A673 (cell line): ENCODE results near the gene GDA. TPM values are rescaled to one million over a fixed set of nuclear protein-coding genes. Genes with fewer than 3 reads are reported as not detected.

Experiments
- BruUV-seq: library from RNA; stranded (reverse); fragments of 400-500 nt; replicated peaks from 2 replicates; lab custom pipeline; 2021; lab: Mats Ljungman, UMichigan
- CTCF ChIA-PET: fragments of 300-600 bp; sonication (Branson Sonifier 250); formaldehyde crosslinking; loops from one replicate; lab custom pipeline; 2022; ENCODE audit warnings: antibody characterized with exemption; lab: Charles Lee
- POLR2A ChIA-PET: fragments of 300-600 bp; sonication (Branson Sonifier 250); formaldehyde crosslinking; loops from one replicate; lab custom pipeline; 2022; ENCODE audit warnings: antibody characterized with exemption; ENCODE audit not compliant: low non-redundant PET; lab: Charles Lee
- DNase-seq: peaks from one replicate; pipeline ENCODE4 v3.0.0-alpha.2; 2015; ENCODE audit warnings: low spot score
- H3K27ac ChIP-seq: fragments of 200-600 bp; sonication (generic); 2 replicates; pipeline ENCODE4 v1.5.1; 2016; ENCODE audit warnings: mixed run types, low read depth, mild to moderate bottlenecking, mixed read lengths, antibody characterized with exemption, low read length; ENCODE audit not compliant: poor library complexity, severe bottlenecking
- H3K27me3 ChIP-seq: fragments of 200-600 bp; sonication (generic); replicated peaks from 2 replicates; pipeline ENCODE4 v1.6.1; 2017; ENCODE audit warnings: mixed run types, low read depth, mild to moderate bottlenecking, mixed read lengths, antibody characterized with exemption, low read length; ENCODE audit not compliant: insufficient read depth, poor library complexity
- H3K36me3 ChIP-seq: fragments of 200-600 bp; sonication (generic); 2 replicates; pipeline ENCODE4 v1.6.1; 2016; ENCODE audit warnings: mixed run types, mild to moderate bottlenecking, mixed read lengths, antibody characterized with exemption, low read length; ENCODE audit not compliant: insufficient read depth, poor library complexity, severe bottlenecking
- H3K4me1 ChIP-seq: fragments of 200-600 bp; sonication (generic); 2 replicates; pipeline ENCODE4 v1.6.1; 2017; ENCODE audit warnings: mixed run types, mild to moderate bottlenecking, mixed read lengths, antibody characterized with exemption, low read length; ENCODE audit not compliant: insufficient read depth, poor library complexity, severe bottlenecking
- H3K4me3 ChIP-seq: fragments of 200-600 bp; sonication (generic); 2 replicates; pipeline ENCODE4 v1.5.1; 2016; ENCODE audit warnings: low read depth, mixed run types, mild to moderate bottlenecking, mixed read lengths, low read length; ENCODE audit not compliant: poor library complexity, severe bottlenecking
- H3K9me3 ChIP-seq: fragments of 200-600 bp; sonication (generic); 2 replicates; pipeline ENCODE4 v1.6.1; 2016; ENCODE audit warnings: mixed run types, low read depth, mild to moderate bottlenecking, mixed read lengths, antibody characterized with exemption, low read length; ENCODE audit not compliant: poor library complexity, severe bottlenecking
- CTCF ChIP-seq: fragments of 300-800, 200-600 bp; sonication (generic); conservative IDR thresholded peaks from 2 replicates; pipeline ENCODE4 v1.5.1; 2017; ENCODE audit warnings: low read depth, mild to moderate bottlenecking, antibody characterized with exemption, low read length, moderate library complexity, mixed read lengths
- EZH2 ChIP-seq: fragments of 200-600 bp; sonication (generic); IDR thresholded peaks from 2 replicates; pipeline ENCODE4 v1.6.1; 2017; ENCODE audit warnings: borderline replicate concordance, low read depth, mild to moderate bottlenecking, mixed read lengths, antibody characterized with exemption, low read length; ENCODE audit not compliant: poor library complexity, severe bottlenecking
- intact Hi-C: fragments of 100-400 bp; cut with micrococcal nuclease; formaldehyde crosslinking; loops from one replicate; pipeline ENCODE4 v1.10.0; 2022; ENCODE audit not compliant: unreplicated experiment
- total RNA-seq: library from RNA; stranded (reverse); gene quantifications from 2 replicates; pipeline ENCODE4 v1.2.3, GENCODE V29; 2021

The GDA gene
- total RNA-seq, 1 experiment from 2014 or later, result not detected

DNA sequence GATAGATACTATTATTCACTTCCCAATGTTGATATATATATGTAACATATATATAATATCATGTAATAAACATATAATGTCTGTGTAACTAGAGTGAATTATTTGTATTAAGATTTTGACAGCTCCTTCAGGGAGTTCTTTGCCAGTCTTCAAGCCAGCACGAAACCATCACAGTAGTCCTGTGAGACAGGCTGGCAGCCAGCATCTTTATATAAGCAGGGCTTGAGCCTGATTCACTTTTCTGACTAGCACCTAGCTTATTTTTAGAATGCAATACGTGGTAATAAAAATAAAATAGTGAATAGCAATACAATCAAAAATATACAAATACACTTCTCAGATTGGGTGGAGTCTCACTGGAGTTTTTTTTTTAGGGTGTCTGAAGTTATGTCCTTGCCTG is 20.7 kb upstream of the GDA start:
- ChIA-PET CTCF (no interaction called here), POLR2A (no interaction called here)
- Histone ChIP-seq H3K4me1 (no peaks in the 10 kb centered on the region), H3K9me3 (no peaks in the 10 kb centered on the region), H3K27me3 (no peaks in the 10 kb centered on the region), H3K27ac (no peak overlapping the region), H3K4me3 (no peak overlapping the region), H3K36me3 (no peaks in the 10 kb centered on the region)
- TF ChIP-seq CTCF (no peak), EZH2 (no peak)
- no TSS peak for BruUV-seq
- intact Hi-C loops, result no loop called here
- DNase-seq, result no peak

DNA sequence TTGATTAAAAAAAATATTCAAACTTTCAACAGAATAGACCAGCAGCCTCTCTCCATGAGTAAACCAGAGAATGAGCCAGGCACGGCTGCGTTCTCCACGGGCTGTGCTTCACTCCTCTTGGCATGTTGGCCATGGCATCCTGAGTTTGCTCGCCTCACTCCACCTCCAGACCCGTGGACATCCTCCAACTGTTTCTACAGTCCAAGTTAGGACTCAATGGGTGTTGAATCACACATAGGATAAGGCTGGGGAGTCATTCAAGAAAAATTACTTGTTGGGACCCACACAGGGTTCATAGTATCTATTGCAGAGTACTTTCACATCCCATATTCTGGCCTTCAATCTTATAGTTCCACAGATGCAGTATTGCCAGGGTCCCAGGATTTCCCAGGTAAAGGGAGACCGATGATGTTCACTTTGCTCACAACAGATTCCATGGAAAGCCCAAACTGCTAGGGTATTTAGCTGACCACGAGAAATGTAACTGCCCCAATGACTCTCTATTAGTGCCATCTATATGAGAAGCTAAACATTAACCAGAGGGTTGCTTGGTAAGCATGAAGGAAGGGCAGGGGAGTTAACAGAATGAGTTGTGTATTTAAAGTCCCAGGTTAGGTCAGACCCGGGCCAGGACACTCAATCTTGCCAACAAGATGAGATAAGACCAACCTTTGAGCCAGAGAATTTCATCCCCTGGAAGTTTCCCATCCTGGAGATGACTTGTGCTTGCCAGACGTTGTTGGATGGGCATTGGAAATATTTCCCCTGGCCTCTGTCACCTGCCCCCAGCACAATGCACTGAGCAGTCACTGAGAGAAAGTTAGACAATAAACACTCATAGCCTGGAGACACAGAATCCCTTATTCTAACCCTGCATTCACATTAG is 19.7 kb upstream of the GDA start:
- intact Hi-C loops, result no loop called here
- H3K4me1 ChIP-seq, result no peaks in the 10 kb centered on the region
- no peak for DNase-seq

DNA sequence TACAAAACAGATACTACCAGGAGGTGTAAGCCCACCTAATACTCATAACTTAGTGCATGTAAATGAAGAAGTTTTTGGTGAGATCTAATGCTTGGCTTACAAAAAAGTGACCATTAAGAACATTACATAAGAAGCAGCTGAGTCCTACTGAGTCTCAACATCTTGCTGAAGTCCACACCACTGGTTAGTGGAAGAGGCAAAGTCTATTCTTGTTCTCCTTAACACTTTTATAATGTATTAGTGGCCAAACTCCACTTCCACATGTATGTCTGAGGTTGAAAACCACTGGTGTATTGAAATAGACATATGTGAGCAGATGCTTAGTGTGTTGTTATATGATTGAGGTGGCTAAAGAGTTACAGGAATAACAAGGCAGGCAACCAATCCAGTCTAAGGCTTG is 18.9 kb upstream of the GDA start:
- no peaks in the 10 kb centered on the region for H3K4me1 ChIP-seq
- ChIA-PET CTCF (no interaction called here), POLR2A (no interaction called here)
- H3K27ac ChIP-seq, result no peak overlapping the region
- intact Hi-C loops, result no loop called here
- BruUV-seq, result no TSS peak
- no peaks in the 10 kb centered on the region for H3K27me3 ChIP-seq
- H3K36me3 ChIP-seq, result no peaks in the 10 kb centered on the region
- no peaks in the 10 kb centered on the region for H3K9me3 ChIP-seq
- no peak for DNase-seq
- no peak overlapping the region for H3K4me3 ChIP-seq
- TF ChIP-seq CTCF, result no peak
- no peak for TF ChIP-seq EZH2

More for the DNA sequence above, 19.7 kb upstream of the GDA start:
- BruUV-seq, result no TSS peak
- no peak for TF ChIP-seq CTCF
- no peak for TF ChIP-seq EZH2
- H3K4me3 ChIP-seq, result no peak overlapping the region
- ChIA-PET CTCF (no interaction called here), POLR2A (no interaction called here)
- no peaks in the 10 kb centered on the region for H3K36me3 ChIP-seq
- H3K9me3 ChIP-seq, result no peaks in the 10 kb centered on the region
- H3K27me3 ChIP-seq, result no peaks in the 10 kb centered on the region
- no peak overlapping the region for H3K27ac ChIP-seq
